Common myeloid progenitor, CD34-positive (primary cell): ENCODE results near the gene ELMO3.

ENCODE experiments used
- CTCF ChIA-PET: fragments of 350-600 bp; sonication (Branson Sonifier 250); formaldehyde crosslinking; loops from one replicate; lab custom pipeline; 2021; ENCODE audit warnings: antibody characterized with exemption; lab: Charles Lee
- POLR2A ChIA-PET: fragments of 350-600 bp; sonication (Branson Sonifier 250); formaldehyde crosslinking; loops from one replicate; lab custom pipeline; 2021; ENCODE audit warnings: antibody characterized with exemption; lab: Charles Lee
- DNase-seq, 3 donors: peaks; one replicate each; pipeline versions ENCODE4 v3.0.0 to v3.0.0-alpha.2; 2013
- H3K27ac ChIP-seq, 2 experiments: 1 replicate in 1 of 2; 2 replicates in 1 of 2; pipeline ENCODE4 v1.7.0; 2013; ENCODE audit warnings: inconsistent platforms in 2 of 2, low read length in 2 of 2, mild to moderate bottlenecking in 2 of 2, low read depth in 1 of 2, moderate library complexity in 1 of 2; ENCODE audit not compliant: severe bottlenecking in 2 of 2, insufficient read depth in 1 of 2, poor library complexity in 1 of 2
- H3K27me3 ChIP-seq, 5 experiments: replicated peaks in 2 of 5; 1 replicate in 3 of 5; 2 replicates in 2 of 5; pipeline versions ENCODE4 v1.6.1 to v1.7.0; 2013; ENCODE audit warnings: low read length in 4 of 5, mild to moderate bottlenecking in 2 of 5, moderate library complexity in 2 of 5, inconsistent platforms in 1 of 5; ENCODE audit not compliant: insufficient read depth in 5 of 5, control insufficient read depth in 4 of 5
- H3K36me3 ChIP-seq, 4 experiments: 1 replicate in 2 of 4; 2 replicates in 2 of 4; pipeline versions ENCODE4 v1.6.1 to v1.7.0; 2013; ENCODE audit warnings: low read length in 3 of 4, control low read depth in 1 of 4, mild to moderate bottlenecking in 1 of 4; ENCODE audit not compliant: control insufficient read depth in 4 of 4, insufficient read depth in 4 of 4
- H3K4me1 ChIP-seq, 4 experiments: 1 replicate in 3 of 4; 2 replicates in 1 of 4; pipeline versions ENCODE4 v1.6.1 to v1.7.1; 2013; ENCODE audit warnings: low read length in 3 of 4, mild to moderate bottlenecking in 3 of 4, control low read depth in 1 of 4, inconsistent platforms in 1 of 4, moderate library complexity in 1 of 4; ENCODE audit not compliant: control insufficient read depth in 4 of 4, insufficient read depth in 4 of 4; ENCODE audit errors: control extremely low read depth in 1 of 4
- H3K4me3 ChIP-seq, 7 experiments: 1 replicate in 4 of 7; 2 replicates in 3 of 7; pipeline versions ENCODE4 v1.5.1 to v1.7.0; 2013; ENCODE audit warnings: mild to moderate bottlenecking in 7 of 7, low read length in 6 of 7, moderate library complexity in 6 of 7, inconsistent platforms in 2 of 7, low read depth in 2 of 7, control low read depth in 1 of 7; ENCODE audit not compliant: insufficient read depth in 4 of 7, control insufficient read depth in 1 of 7; ENCODE audit errors: extremely low read depth in 1 of 7
- H3K9me3 ChIP-seq, 5 experiments: 1 replicate in 4 of 5; 2 replicates in 1 of 5; pipeline versions ENCODE4 v1.6.1 to v1.7.1; 2013; ENCODE audit warnings: low read length in 4 of 5, mild to moderate bottlenecking in 2 of 5, inconsistent platforms in 1 of 5, low read depth in 1 of 5, moderate library complexity in 1 of 5; ENCODE audit not compliant: control insufficient read depth in 4 of 5, insufficient read depth in 2 of 5; ENCODE audit errors: control extremely low read depth in 1 of 5
- WGBS: methylation state at CpG from one replicate; pipeline ENCODE4 v1.1.5; 2013; ENCODE audit not compliant: insufficient coverage; 5-methylcytosine and 5-hydroxymethylcytosine counted together

Gene ELMO3

DNA sequence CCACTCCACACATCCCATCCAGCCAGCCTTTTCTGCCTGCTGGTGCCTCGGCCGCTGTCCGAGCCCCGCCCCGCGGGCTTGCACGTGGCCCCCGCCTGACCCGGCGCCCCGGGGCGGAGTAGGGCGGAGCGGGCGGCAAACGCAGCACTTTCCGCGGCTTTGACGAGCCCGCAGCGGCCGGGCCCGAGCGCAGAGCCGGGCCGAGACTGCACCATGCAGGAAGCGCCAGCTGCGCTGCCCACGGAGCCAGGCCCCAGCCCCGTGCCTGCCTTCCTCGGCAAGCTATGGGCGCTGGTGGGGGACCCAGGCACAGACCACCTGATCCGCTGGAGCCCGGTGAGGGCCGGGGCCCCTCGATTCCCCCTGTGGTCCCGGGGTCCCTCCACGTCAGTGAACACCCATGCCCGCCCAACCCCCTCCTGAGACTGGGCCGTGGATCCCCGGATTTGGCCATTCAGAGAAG lies 34.3 kb upstream of the ELMO3 start, which contains the start of gene HSF4:
Gene HSF4 (plus strand): TSS at position 147 of the 463 bp plus-strand sequence. CDS start 67 bp downstream, at position 214.
- Histone ChIP-seq H3K27me3 (peaks cover 6 to 86% (median 28%) of the 10 kb centered on the region in 5 experiments), H3K36me3 (no peaks in the 10 kb centered on the region), H3K4me1 (peaks cover 0 to 67% (median 50%) of the 10 kb centered on the region in 4 experiments), H3K9me3 (no peaks in the 10 kb centered on the region), H3K27ac (no peak within 1 kb of the TSS), H3K4me3 (peak within 1 kb of the TSS in 6 of 7 experiments; percentile 16 to 66 (median 48))
- ChIA-PET CTCF (interaction anchor here (1.0 to 1.5 kb wide), 3 partner anchors 9 to 20 kb away, joined by 4 to 5 read pairs (median 5); no protein-coding TSS in a partner anchor), POLR2A (no interaction called here)
- WGBS = under 1% methylated on average over 33 of the region's 41 CpGs
- DNase-seq = no peak

DNA sequence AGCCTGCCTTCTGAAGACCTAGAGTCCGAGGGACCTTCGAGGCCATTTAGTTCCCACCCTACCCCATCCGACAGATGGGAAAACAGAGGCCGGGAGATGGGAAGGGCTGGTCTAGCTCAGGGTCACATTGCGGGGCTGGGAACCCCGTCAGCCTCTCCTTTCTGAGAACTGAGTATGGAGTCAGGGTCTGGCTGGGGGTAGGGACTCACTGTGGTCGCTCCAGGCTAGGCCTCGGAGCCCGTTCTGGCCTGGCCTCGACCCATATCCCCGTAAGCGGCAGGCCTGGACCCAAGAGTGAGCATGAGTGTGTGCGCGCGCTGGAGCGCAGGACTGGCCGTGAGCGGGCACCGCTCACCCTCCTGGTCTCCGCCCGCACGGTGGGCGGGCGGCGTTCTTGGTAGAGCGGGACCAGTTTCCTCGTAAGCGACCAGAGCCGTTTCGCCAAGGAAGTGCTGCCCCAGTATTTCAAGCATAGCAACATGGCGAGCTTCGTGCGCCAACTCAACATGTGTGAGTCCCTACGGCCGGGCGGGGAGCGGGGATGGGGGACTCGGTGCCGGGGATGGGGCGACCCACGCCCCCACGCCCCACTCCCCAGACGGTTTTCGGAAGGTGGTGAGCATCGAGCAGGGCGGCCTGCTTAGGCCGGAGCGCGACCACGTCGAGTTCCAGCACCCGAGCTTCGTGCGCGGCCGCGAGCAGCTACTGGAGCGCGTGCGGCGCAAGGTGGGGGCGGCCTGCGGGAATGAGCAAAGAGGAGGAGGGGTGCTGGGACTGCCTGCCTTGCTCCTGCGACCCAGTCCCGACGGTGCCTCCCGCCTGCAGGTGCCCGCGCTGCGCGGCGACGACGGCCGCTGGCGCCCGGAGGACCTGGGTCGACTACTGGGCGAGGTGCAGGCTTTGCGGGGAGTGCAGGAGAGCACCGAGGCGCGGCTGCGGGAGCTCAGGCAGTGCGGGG lies 33.5 kb upstream of the ELMO3 start:
- Histone ChIP-seq H3K9me3 (no peaks in the 10 kb centered on the region), H3K4me1 (peaks cover 0 to 69% (median 52%) of the 10 kb centered on the region in 4 experiments), H3K27me3 (peaks cover 6 to 93% (median 33%) of the 10 kb centered on the region in 5 experiments), H3K36me3 (no peaks in the 10 kb centered on the region), H3K4me3 (peak overlapping the region in 3 of 7 experiments; percentile 19 to 44 (median 38)), H3K27ac (no peak overlapping the region)
- 7% methylated on average over 55 of the region's 85 CpGs for WGBS
- ChIA-PET CTCF (interaction anchor here (1.0 to 3.6 kb wide), 3 partner anchors 10 to 17 kb away, joined by 5 to 13 read pairs (median 5); no protein-coding TSS in a partner anchor), POLR2A (no interaction called here)
- DNase-seq = peak in 1 of 3 donors; percentile 42

- H3K4me3 ChIP-seq = no peak overlapping the region
- peaks cover 8 to 98% (median 34%) of the 10 kb centered on the region in 5 experiments for H3K27me3 ChIP-seq
- ChIA-PET CTCF (interaction anchor here (1.2 to 3.6 kb wide), 3 partner anchors 10 to 140 kb away, joined by 3 to 13 read pairs (median 4); no protein-coding TSS in a partner anchor), POLR2A (no interaction called here)
- H3K36me3 ChIP-seq = no peaks in the 10 kb centered on the region
- H3K27ac ChIP-seq = no peak overlapping the region
- no peaks in the 10 kb centered on the region for H3K9me3 ChIP-seq
- H3K4me1 ChIP-seq = peaks cover 0 to 70% (median 52%) of the 10 kb centered on the region in 4 experiments
- 44% methylated on average over 6 of the region's 18 CpGs for WGBS
- DNase-seq = no peak
Measured at GRCh38 chr16:67166110-67166547, 32.8 kb upstream of the ELMO3 start.

DNA sequence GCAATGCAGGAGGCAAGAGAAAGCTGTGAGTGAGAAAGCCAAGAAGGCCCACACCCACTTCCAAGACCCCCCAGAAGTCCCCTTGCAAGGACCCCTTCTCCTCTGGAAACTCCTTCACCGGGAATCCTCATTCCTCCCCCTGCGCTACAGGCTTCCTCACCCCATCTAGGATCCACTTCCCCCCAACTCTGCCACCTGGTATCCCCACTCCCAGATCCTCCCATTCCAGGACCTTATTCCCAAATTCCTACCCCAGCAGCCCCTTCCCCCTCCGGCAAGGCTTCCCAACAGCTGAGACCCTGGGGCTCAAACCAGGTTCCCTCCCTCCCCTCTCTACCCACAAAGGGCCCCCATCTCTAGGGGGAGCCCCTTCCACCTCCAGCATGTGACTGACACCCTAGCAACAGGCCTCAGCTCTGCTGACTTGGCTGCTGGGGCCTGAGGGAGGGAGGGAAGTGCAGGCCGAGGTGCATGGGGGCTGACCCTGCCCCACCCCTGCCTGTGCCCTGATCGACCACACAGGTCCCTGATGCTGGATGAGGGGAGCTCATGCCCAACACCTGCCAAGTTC lies 32.2 kb upstream of the ELMO3 start:
- no peak for DNase-seq
- CTCF ChIA-PET = interaction anchor here (1.2 to 3.6 kb wide), 3 partner anchors 10 to 140 kb away, joined by 3 to 13 read pairs (median 4); no protein-coding TSS in a partner anchor
- Histone ChIP-seq H3K9me3 (no peaks in the 10 kb centered on the region), H3K27ac (no peak overlapping the region), H3K4me3 (no peak overlapping the region), H3K4me1 (peaks cover 0 to 66% (median 47%) of the 10 kb centered on the region in 4 experiments), H3K27me3 (peaks cover 9 to 98% (median 38%) of the 10 kb centered on the region in 5 experiments), H3K36me3 (no peaks in the 10 kb centered on the region)
- WGBS = 81% methylated on average over 3 of the region's 5 CpGs
- POLR2A ChIA-PET = no interaction called here

GRCh38 chr16:67167588-67167987 lies 31.3 kb upstream of the ELMO3 start:
- ChIA-PET CTCF (interaction anchor here (1.0 to 3.6 kb wide), 6 partner anchors 9 to 213 kb away, joined by 3 to 13 read pairs (median 4); no protein-coding TSS in a partner anchor), POLR2A (no interaction called here)
- H3K27ac ChIP-seq = no peak overlapping the region
- no peaks in the 10 kb centered on the region for H3K9me3 ChIP-seq
- no peak overlapping the region for H3K4me3 ChIP-seq
- H3K4me1 ChIP-seq = peaks cover 0 to 61% (median 45%) of the 10 kb centered on the region in 4 experiments
- WGBS = 98% methylated on average over 7 of the region's 7 CpGs
- peaks cover 5 to 95% (median 41%) of the 10 kb centered on the region in 5 experiments for H3K27me3 ChIP-seq
- no peak for DNase-seq
- no peaks in the 10 kb centered on the region for H3K36me3 ChIP-seq

DNA sequence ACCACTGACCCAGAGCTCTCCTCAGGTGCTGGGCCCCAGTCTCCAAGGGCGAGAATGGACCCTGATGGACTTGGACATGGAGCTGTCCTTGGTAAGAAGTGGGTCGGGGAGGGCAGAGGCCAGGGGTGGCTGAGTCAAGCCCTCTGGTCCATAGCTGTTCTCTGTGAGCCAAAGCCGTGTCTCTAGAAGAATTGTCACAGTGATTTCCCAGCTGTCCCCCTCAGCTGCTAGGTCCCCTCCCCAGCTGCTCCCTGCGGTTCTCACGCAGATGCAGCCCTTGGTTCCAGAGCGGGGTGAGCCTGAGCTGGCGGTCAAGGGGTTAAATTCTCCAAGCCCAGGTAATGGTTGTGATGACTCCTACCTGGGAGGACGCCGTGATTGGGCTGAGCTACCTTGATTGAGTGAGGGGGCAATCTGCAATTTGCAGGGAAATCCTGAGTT lies 29.9 kb upstream of the ELMO3 start:
- Histone ChIP-seq H3K27me3 (peaks cover 4 to 93% (median 47%) of the 10 kb centered on the region in 5 experiments), H3K4me3 (no peak overlapping the region), H3K36me3 (no peaks in the 10 kb centered on the region), H3K9me3 (no peaks in the 10 kb centered on the region), H3K27ac (no peak overlapping the region), H3K4me1 (peaks cover 0 to 53% (median 36%) of the 10 kb centered on the region in 4 experiments)
- WGBS = 64% methylated on average over 8 of the region's 9 CpGs
- no peak for DNase-seq
- ChIA-PET CTCF (interaction anchor here (0.8 to 3.6 kb wide), 14 partner anchors 8 to 276 kb away, joined by 3 to 15 read pairs (median 4); partner anchors contain the start of genes B3GNT9 and FBXL8), POLR2A (interaction anchor here (0.6 kb wide), 1 partner anchor 323 kb away, joined by 4 read pairs; no protein-coding TSS in a partner anchor)
